GM10266 (cell line): ENCODE results near the gene BORCS8.

ENCODE experiments used
- DNase-seq: peaks from one replicate; pipeline ENCODE4 v3.0.0; 2012; ENCODE audit errors: extremely low spot score
- CTCF ChIP-seq: IDR thresholded peaks from 2 replicates; pipeline ENCODE4 v1.5.1; 2012; ENCODE audit warnings: mild to moderate bottlenecking, low read depth; ENCODE audit not compliant: control insufficient read depth, insufficient read depth; ENCODE audit errors: missing control alignments

Gene BORCS8

GRCh38 chr19:19206938-19207337 is 15.0 kb upstream of the BORCS8 start:
- no peak for TF ChIP-seq CTCF
- DNase-seq, result no peak

- DNase-seq, result no peak
- TF ChIP-seq CTCF, result no peak
Measured at GRCh38 chr19:19205416-19206410, 13.8 kb upstream of the BORCS8 start.

- no peak for DNase-seq
- TF ChIP-seq CTCF, result no peak
Measured at GRCh38 chr19:19204181-19204580, 12.2 kb upstream of the BORCS8 start.

GRCh38 chr19:19203012-19203856 is 11.3 kb upstream of the BORCS8 start, which contains the start of gene NR2C2AP:
TSS of gene NR2C2AP (minus strand) at chr19:19203414. CDS start at chr19:19203060, 354 bp downstream.
- TF ChIP-seq CTCF, result no peak
- peak; percentile 97 for DNase-seq

GRCh38 chr19:19202707-19203011 is 10.7 kb upstream of the BORCS8 start:
- no peak for TF ChIP-seq CTCF
- DNase-seq, result no peak

GRCh38 chr19:19201697-19202630 is 10.0 kb upstream of the BORCS8 start:
- TF ChIP-seq CTCF, result no peak
- DNase-seq, result no peak
